Mucosa of rectum (tissue), 2 donors: ENCODE data around the gene TNFRSF13B.
"Not testable (repeated sequence)": the region's sequence is repeated elsewhere in the genome, so short reads cannot be mapped to it uniquely, and the experiment has no call there.

ENCODE experiments used
- H3K27ac ChIP-seq, 2 donors: one replicate each; pipeline ENCODE4 v1.7.0; 2013; ENCODE audit warnings: inconsistent platforms in 2 of 2, low read depth in 2 of 2, low read length in 2 of 2
- H3K27me3 ChIP-seq, 2 donors: one replicate each; pipeline ENCODE4 v1.7.0; 2013; ENCODE audit warnings: low read length in 2 of 2; ENCODE audit not compliant: control insufficient read depth in 2 of 2, insufficient read depth in 2 of 2
- H3K36me3 ChIP-seq, 2 donors: one replicate each; pipeline ENCODE4 v1.7.0; 2013; ENCODE audit warnings: low read length in 2 of 2; ENCODE audit not compliant: control insufficient read depth in 2 of 2, insufficient read depth in 2 of 2
- H3K4me1 ChIP-seq, 2 donors: one replicate each; pipeline ENCODE4 v1.7.0; 2013; ENCODE audit warnings: low read length in 2 of 2, mild to moderate bottlenecking in 1 of 2; ENCODE audit not compliant: control insufficient read depth in 2 of 2, insufficient read depth in 2 of 2
- H3K4me3 ChIP-seq, 2 donors: one replicate each; pipeline ENCODE4 v1.7.0; 2013; ENCODE audit warnings: low read length in 2 of 2
- H3K9ac ChIP-seq, 2 donors: one replicate each; pipeline ENCODE4 v1.7.0; 2013; ENCODE audit warnings: low read length in 2 of 2, low read depth in 1 of 2, mild to moderate bottlenecking in 1 of 2
- H3K9me3 ChIP-seq, 2 donors: one replicate each; pipeline ENCODE4 v1.7.0; 2013; ENCODE audit warnings: low read length in 2 of 2; ENCODE audit not compliant: control insufficient read depth in 2 of 2
- donor health status: healthy.
- donor health status: Normal muscosa, but diverticular disease.

TNFRSF13B gene

DNA sequence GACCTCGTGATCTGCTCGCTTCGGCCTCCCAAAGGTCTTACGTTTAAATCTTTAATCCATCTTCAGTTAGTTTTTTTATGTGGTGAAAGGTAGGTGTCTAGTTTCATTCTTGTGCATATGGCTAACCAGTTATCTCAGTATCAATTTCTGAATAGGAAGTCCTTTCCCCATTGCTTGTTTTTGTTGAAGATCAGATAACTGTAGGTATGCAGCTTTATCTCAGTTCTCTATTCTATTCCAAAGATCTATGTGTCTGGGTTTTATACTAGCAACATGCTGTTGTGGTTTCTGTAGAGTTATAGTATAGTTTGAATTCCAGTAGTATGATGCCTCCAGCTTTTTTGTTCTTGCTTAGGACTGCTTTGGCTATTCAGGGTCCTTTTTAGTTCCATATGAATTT lies 65.2 kb downstream of the TNFRSF13B start:
- peaks cover 0 to 5% of the 10 kb centered on the region in 2 donors for H3K27me3 ChIP-seq
- no peak overlapping the region for H3K27ac ChIP-seq
- H3K4me1 ChIP-seq = no peaks in the 10 kb centered on the region
- H3K9ac ChIP-seq = no peak overlapping the region
- no peaks in the 10 kb centered on the region for H3K36me3 ChIP-seq
- H3K9me3 ChIP-seq = no peaks in the 10 kb centered on the region
- no peak overlapping the region for H3K4me3 ChIP-seq

DNA sequence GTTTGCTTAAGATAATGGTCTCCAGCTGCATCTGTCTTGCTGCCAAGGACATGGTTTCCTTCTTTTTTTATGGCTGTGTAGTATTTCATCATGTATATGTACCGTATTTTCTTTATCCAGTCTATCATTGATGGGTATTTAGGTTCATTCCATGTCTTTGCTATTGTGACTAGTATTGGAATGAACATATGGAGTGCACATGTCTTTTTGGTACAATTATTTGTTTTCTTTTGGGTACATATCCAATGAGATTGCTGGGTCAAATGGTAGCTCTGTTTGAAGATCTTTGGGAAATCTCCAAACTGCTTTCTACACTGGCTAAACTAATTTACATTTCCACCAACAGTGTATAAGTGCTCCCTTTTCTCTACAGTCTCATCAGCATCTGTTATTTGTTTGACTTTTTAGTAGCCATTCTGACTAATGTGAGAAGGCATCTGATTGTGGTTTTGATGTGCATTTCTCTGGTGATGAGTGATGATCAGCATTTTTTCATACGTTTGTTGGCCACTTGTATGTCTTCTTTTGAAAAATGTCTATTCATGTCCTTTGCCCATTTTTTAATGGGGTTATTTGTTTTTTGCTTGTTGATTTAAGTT lies 66.2 kb downstream of the TNFRSF13B start:
- no peaks in the 10 kb centered on the region for H3K4me1 ChIP-seq
- no peak overlapping the region for H3K4me3 ChIP-seq
- peaks cover 4 to 8% of the 10 kb centered on the region in 2 donors for H3K27me3 ChIP-seq
- no peak overlapping the region for H3K27ac ChIP-seq
- H3K9ac ChIP-seq = no peak overlapping the region
- H3K36me3 ChIP-seq = no peaks in the 10 kb centered on the region
- no peaks in the 10 kb centered on the region for H3K9me3 ChIP-seq

DNA sequence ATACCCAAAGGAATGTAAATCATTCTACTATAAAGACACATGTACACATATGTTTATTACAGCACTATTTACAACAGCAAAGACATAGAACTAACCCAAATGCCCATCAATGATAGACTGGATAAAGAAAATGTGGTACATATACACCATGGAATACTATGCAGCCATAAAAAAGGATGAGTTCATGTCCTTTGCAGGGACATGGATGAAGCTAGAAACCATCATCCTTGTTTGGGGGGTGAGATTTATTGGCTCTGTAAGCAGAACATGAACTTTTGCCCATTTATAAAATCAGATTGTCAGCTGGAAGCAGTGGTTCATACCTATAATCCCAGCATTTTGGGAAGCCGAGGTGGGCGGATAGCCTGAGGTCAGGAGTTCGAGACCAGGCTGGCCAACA lies 68.8 kb downstream of the TNFRSF13B start:
- H3K36me3 ChIP-seq, H3K9ac ChIP-seq, H3K9me3 ChIP-seq, H3K4me1 ChIP-seq, H3K27ac ChIP-seq, H3K4me3 ChIP-seq: not testable (repeated sequence)
- peaks cover 6 to 11% of the 10 kb centered on the region in 2 donors for H3K27me3 ChIP-seq

GRCh38 chr17:16900288-16900882 lies 71.5 kb downstream of the TNFRSF13B start:
- H3K9ac ChIP-seq = no peak overlapping the region

GRCh38 chr17:16897211-16897896 lies 74.6 kb downstream of the TNFRSF13B start:
- not testable (repeated sequence) for H3K27me3 ChIP-seq, H3K36me3 ChIP-seq, H3K4me3 ChIP-seq, H3K4me1 ChIP-seq, H3K9me3 ChIP-seq, H3K9ac ChIP-seq, H3K27ac ChIP-seq

More at GRCh38 chr17:16900288-16900882, 71.5 kb downstream of the TNFRSF13B start:
- Histone ChIP-seq H3K4me1 (no peaks in the 10 kb centered on the region), H3K27me3 (peaks cover 6 to 9% of the 10 kb centered on the region in 2 donors), H3K4me3 (no peak overlapping the region), H3K9me3 (no peaks in the 10 kb centered on the region), H3K36me3 (no peaks in the 10 kb centered on the region), H3K27ac (no peak overlapping the region)

GRCh38 chr17:16896235-16896634 lies 75.7 kb downstream of the TNFRSF13B start:
- H3K9me3 ChIP-seq, H3K9ac ChIP-seq, H3K4me3 ChIP-seq, H3K27ac ChIP-seq, H3K36me3 ChIP-seq, H3K4me1 ChIP-seq, H3K27me3 ChIP-seq: not testable (repeated sequence)

DNA sequence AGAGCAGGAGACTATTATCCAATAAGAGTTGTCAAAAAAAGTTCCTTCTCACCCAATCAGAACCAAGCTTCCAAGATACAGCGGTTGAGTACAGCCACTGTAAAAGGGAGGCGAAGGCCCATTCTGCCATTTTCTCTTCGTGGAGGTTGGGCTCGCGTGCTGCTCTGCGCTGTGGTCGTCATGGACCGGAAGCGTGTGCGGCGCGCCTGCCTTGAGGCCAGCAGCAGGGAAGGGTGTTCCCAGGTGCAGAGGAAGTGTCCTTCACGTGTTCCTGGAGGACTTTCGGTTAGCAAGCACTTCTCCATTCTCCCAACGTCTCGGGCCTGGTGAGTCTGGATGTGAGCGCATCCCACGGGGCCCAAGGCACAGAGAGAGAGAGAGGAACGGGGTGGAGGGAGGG lies 78.4 kb downstream of the TNFRSF13B start:
- H3K27me3 ChIP-seq, H3K27ac ChIP-seq, H3K4me3 ChIP-seq: not testable (repeated sequence)

DNA sequence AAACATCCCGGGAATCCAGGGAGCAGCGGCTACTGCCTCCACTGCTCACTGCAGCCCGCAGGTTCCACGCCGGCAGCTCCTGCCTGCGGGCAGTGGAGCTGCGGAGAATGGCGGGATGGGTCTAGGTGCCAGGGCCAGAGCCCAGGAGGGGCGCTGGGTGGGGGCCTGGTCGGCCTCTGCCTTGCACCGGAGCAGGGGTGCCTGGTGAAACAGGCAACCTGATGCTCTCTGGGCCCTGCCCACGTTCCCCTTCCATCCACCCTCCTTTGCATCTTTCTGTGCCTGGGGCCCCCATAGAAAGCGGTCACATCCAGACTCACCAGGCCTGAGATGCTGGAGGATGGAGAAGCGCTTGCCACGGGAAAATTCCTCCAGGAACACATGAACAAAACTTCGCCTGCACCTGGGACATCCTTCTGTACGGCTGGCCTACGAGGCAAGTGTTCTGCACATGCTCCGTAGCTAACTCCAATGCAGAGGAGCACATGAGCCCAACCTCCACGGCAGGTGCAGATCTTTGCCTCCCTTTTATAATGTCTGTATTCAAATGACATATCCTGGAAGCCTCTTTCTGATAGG lies 79.0 kb downstream of the TNFRSF13B start:
- H3K27ac ChIP-seq, H3K4me1 ChIP-seq, H3K9me3 ChIP-seq, H3K36me3 ChIP-seq, H3K9ac ChIP-seq, H3K27me3 ChIP-seq, H3K4me3 ChIP-seq: not testable (repeated sequence)

More for the DNA sequence above, 78.4 kb downstream of the TNFRSF13B start:
- not testable (repeated sequence) for H3K9me3 ChIP-seq, H3K4me1 ChIP-seq, H3K36me3 ChIP-seq, H3K9ac ChIP-seq

GRCh38 chr17:16889088-16889465 lies 82.8 kb downstream of the TNFRSF13B start:
- Histone ChIP-seq H3K9me3 (no peaks in the 10 kb centered on the region), H3K4me1 (no peaks in the 10 kb centered on the region), H3K27me3 (no peaks in the 10 kb centered on the region), H3K4me3 (no peak overlapping the region), H3K27ac (no peak overlapping the region), H3K9ac (no peak overlapping the region), H3K36me3 (no peaks in the 10 kb centered on the region)
